ENCODE measurements around the gene APOO.

DNA sequence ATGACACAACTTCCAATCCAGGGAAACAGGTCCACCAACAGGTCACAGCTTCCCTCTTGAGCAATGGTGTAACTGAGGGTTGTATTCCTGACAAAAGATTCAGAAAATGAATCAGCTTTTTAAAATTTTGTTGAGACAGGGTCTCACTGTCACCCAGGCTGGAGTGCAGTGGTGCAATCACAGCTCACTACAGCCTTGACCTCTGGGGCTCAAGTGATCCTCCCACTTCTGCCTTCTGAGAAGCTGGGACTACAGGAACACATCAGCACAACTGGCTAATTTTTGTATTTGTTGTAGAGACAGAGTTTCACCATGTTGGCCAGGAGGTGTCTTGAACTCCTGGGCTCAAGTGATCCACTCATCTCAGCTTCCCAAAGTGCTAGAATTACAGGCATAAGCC, 81.1 kb downstream of the APOO start:
- TF ChIP-seq POLR2A (IDR thresholded peaks at IDR 0.05), result no peak
- TF ChIP-seq, protein P1, sequence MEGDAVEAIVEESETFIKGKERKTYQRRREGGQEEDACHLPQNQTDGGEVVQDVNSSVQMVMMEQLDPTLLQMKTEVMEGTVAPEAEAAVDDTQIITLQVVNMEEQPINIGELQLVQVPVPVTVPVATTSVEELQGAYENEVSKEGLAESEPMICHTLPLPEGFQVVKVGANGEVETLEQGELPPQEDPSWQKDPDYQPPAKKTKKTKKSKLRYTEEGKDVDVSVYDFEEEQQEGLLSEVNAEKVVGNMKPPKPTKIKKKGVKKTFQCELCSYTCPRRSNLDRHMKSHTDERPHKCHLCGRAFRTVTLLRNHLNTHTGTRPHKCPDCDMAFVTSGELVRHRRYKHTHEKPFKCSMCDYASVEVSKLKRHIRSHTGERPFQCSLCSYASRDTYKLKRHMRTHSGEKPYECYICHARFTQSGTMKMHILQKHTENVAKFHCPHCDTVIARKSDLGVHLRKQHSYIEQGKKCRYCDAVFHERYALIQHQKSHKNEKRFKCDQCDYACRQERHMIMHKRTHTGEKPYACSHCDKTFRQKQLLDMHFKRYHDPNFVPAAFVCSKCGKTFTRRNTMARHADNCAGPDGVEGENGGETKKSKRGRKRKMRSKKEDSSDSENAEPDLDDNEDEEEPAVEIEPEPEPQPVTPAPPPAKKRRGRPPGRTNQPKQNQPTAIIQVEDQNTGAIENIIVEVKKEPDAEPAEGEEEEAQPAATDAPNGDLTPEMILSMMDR (IDR thresholded peaks at IDR 0.05 in 8 of 11, conservative IDR thresholded peaks at IDR 0.05 in 3 of 11), result no peak

Data from spleen (tissue), 7 donors.